GM23338 (cell line): Measurements from ENCODE around the gene MIDN.

Source experiments
- CTCF ChIP-seq, 2 experiments: fragments of 200-600 bp in 1 of 2; sonication (generic) in 1 of 2; conservative IDR thresholded peaks; 2 replicates each; pipeline versions ENCODE4 v1.5.1 to v1.6.1; 2016 to 2017; ENCODE audit warnings: antibody characterized with exemption in 2 of 2, low read depth in 2 of 2, mild to moderate bottlenecking in 2 of 2, moderate library complexity in 1 of 2
- EZH2 ChIP-seq: fragments of 200-600 bp; sonication (generic); IDR thresholded peaks from one replicate; pipeline ENCODE4 v1.8.0; 2017; ENCODE audit warnings: antibody characterized with exemption, mild to moderate bottlenecking, low read depth; ENCODE audit not compliant: unreplicated experiment
- EZH2phosphoT487 ChIP-seq: fragments of 200-600 bp; sonication (generic); IDR thresholded peaks from one replicate; pipeline ENCODE4 v1.8.1; 2018; ENCODE audit warnings: antibody characterized with exemption; ENCODE audit not compliant: unreplicated experiment
- POLR2AphosphoS5 ChIP-seq: IDR thresholded peaks from 2 replicates; pipeline ENCODE4 v1.6.1; 2016; ENCODE audit warnings: antibody characterized with exemption, low read depth
- TF ChIP-seq, protein P1 (sequence below): IDR thresholded peaks from 2 replicates; pipeline ENCODE4 v1.6.1; 2016; ENCODE audit warnings: antibody characterized with exemption

DNA sequence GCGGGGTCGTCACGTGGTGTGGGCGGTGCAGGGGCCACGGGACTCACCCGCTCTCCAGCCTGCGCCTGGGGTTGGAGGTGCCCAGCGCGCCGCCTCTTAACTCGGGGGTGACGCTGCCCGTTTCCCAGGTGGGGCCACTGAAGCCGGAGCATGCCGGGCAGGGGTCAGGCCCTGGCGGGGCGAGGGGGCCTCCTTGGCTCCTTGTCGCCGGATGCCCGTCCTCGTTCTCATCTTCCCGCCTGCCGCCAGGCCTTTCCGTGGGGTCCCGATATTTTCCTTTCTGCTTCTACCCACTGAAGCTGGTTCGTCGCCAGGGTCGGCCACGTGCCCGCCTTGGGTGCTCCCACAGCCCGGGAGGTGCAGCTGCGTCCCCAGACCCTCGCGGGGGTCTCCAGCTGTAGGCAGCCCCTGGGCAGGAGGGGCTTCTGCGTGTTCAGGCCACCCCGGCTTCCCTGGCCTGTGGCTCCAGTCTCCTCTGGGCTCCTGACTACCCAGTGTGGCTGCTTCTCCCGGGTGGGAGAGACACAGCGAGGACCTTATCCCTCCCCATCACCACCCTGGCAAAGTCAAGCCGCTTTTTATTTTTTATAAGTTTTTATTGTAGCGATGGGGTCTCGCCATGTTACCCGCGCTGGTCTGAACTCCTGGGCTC is 27.7 kb downstream of the MIDN start:
- TF ChIP-seq, protein P1, sequence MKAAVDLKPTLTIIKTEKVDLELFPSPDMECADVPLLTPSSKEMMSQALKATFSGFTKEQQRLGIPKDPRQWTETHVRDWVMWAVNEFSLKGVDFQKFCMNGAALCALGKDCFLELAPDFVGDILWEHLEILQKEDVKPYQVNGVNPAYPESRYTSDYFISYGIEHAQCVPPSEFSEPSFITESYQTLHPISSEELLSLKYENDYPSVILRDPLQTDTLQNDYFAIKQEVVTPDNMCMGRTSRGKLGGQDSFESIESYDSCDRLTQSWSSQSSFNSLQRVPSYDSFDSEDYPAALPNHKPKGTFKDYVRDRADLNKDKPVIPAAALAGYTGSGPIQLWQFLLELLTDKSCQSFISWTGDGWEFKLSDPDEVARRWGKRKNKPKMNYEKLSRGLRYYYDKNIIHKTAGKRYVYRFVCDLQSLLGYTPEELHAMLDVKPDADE = no peak
- TF ChIP-seq EZH2 (no peak), POLR2AphosphoS5 (peak; percentile 60), CTCF (conservative IDR thresholded peaks at IDR 0.05; ENCODE audit: low read depth in 2 of 2) (no peak), EZH2phosphoT487 (no peak)
